SK-N-SH treated with all-trans-retinoic acid at 6 μM for 48 hours (cell line): ENCODE results near the gene CDX1.
A peak's percentile ranks its signal among the peaks of the same experiment; 100 is the strongest.

Experiments
- ATAC-seq: fragments of 200-7000 bp; cut with Tn5 transposase; 3 replicates; pipeline ENCODE4 v1.9.1; 2020; ENCODE audit warnings: mild to moderate bottlenecking, moderate library complexity
- ARNTL ChIP-seq: fragments of 450-650 bp; formaldehyde crosslinking; IDR thresholded peaks from 2 replicates; pipeline ENCODE4 v1.5.0; 2020; ENCODE audit warnings: low read depth, mild to moderate bottlenecking, moderate library complexity, borderline replicate concordance
- BACH2 ChIP-seq: fragments of 250-450 bp; sonication (Bioruptor Pico); IDR thresholded peaks from 2 replicates; pipeline ENCODE4 v1.9.0; 2021; ENCODE audit warnings: mild to moderate bottlenecking, borderline replicate concordance
- CREB5 ChIP-seq: fragments of 250-450 bp; sonication (Bioruptor Pico); IDR thresholded peaks from 2 replicates; pipeline ENCODE4 v1.5.1; 2020; ENCODE audit warnings: low read depth, mild to moderate bottlenecking, moderate library complexity
- CSDC2 ChIP-seq: fragments of 250-450 bp; sonication (Bioruptor Pico); IDR thresholded peaks from 2 replicates; pipeline ENCODE4 v1.5.0; 2020; ENCODE audit warnings: mild to moderate bottlenecking, moderate library complexity
- CSRNP3 ChIP-seq: fragments of 250-450 bp; sonication (Bioruptor Pico); IDR thresholded peaks from 2 replicates; pipeline ENCODE4 v1.5.1; 2021; ENCODE audit warnings: mild to moderate bottlenecking, moderate library complexity
- ESRRG ChIP-seq: fragments of 250-450 bp; sonication (Bioruptor Pico); IDR thresholded peaks from 2 replicates; pipeline ENCODE4 v1.6.1; 2021; ENCODE audit warnings: mild to moderate bottlenecking
- GLIS3 ChIP-seq: fragments of 250-450 bp; sonication (Bioruptor Pico); IDR thresholded peaks from 2 replicates; pipeline ENCODE4 v1.5.0; 2020; ENCODE audit warnings: mild to moderate bottlenecking, moderate library complexity
- OSR1 ChIP-seq: fragments of 250-450 bp; sonication (Bioruptor Pico); IDR thresholded peaks from 2 replicates; pipeline ENCODE4 v1.8.0; 2022; ENCODE audit warnings: moderate library complexity, mild to moderate bottlenecking, inconsistent platforms
- PATZ1 ChIP-seq: fragments of 250-450 bp; sonication (Bioruptor Pico); IDR thresholded peaks from 2 replicates; pipeline ENCODE4 v1.8.0; 2020; ENCODE audit warnings: mild to moderate bottlenecking, moderate library complexity, borderline replicate concordance
- PPARA ChIP-seq: fragments of 250-450 bp; sonication (Bioruptor Pico); IDR thresholded peaks from 2 replicates; pipeline ENCODE4 v1.5.0; 2020; ENCODE audit warnings: mild to moderate bottlenecking, borderline replicate concordance
- RARB ChIP-seq: fragments of 250-450 bp; sonication (Bioruptor Pico); IDR thresholded peaks from 2 replicates; pipeline ENCODE4 v1.8.0; 2021; ENCODE audit warnings: mild to moderate bottlenecking, moderate library complexity
- SNAI2 ChIP-seq: fragments of 250-450 bp; sonication (Bioruptor Pico); IDR thresholded peaks from 2 replicates; pipeline ENCODE4 v1.5.0; 2020; ENCODE audit warnings: mild to moderate bottlenecking, moderate library complexity
- TCF4 ChIP-seq: fragments of 250-450 bp; sonication (Bioruptor Pico); IDR thresholded peaks from 2 replicates; pipeline ENCODE4 v1.8.0; 2021; ENCODE audit warnings: mild to moderate bottlenecking, moderate library complexity, borderline replicate concordance
- TOX ChIP-seq: fragments of 250-450 bp; sonication (Bioruptor Pico); IDR thresholded peaks from 2 replicates; pipeline ENCODE4 v1.8.0; 2021; ENCODE audit warnings: mild to moderate bottlenecking, moderate library complexity, borderline replicate concordance
- TSHZ2 ChIP-seq: fragments of 250-450 bp; sonication (Bioruptor Pico); IDR thresholded peaks from 2 replicates; pipeline ENCODE4 v1.5.0; 2020; ENCODE audit warnings: mild to moderate bottlenecking, moderate library complexity
- ZC3H10 ChIP-seq: fragments of 250-450 bp; sonication (Bioruptor Pico); IDR thresholded peaks from 2 replicates; pipeline ENCODE4 v1.5.1; 2021; ENCODE audit warnings: mild to moderate bottlenecking, moderate library complexity
- ZFP3 ChIP-seq: fragments of 250-450 bp; sonication (Bioruptor Pico); IDR thresholded peaks from 2 replicates; pipeline ENCODE4 v1.5.0; 2020; ENCODE audit warnings: mild to moderate bottlenecking, moderate library complexity
- ZFP30 ChIP-seq: fragments of 450-650 bp; formaldehyde crosslinking; IDR thresholded peaks from 2 replicates; pipeline ENCODE4 v1.5.0; 2022; ENCODE audit warnings: mild to moderate bottlenecking, moderate library complexity
- ZNF565 ChIP-seq: fragments of 450-650 bp; formaldehyde crosslinking; conservative IDR thresholded peaks from 2 replicates; pipeline ENCODE4 v1.5.0; 2020; ENCODE audit warnings: low read depth, mild to moderate bottlenecking, moderate library complexity
- ZNF70 ChIP-seq: fragments of 450-650 bp; formaldehyde crosslinking; IDR thresholded peaks from 2 replicates; pipeline ENCODE4 v1.5.0; 2020; ENCODE audit warnings: mild to moderate bottlenecking, moderate library complexity
- ZNF8 ChIP-seq: fragments of 450-650 bp; formaldehyde crosslinking; IDR thresholded peaks from 2 replicates; pipeline ENCODE4 v1.5.0; 2020; ENCODE audit warnings: mild to moderate bottlenecking, moderate library complexity

The CDX1 gene

GRCh38 chr5:150121448-150122157 lies 45.0 kb upstream of the CDX1 start:
- no peak for ATAC-seq
- TF ChIP-seq OSR1 (no peak), CSDC2 (CRISPR knock-in tag) (no peak), ESRRG (CRISPR knock-in tag) (no peak), SNAI2 (CRISPR knock-in tag) (no peak), ZNF70 (no peak), ZFP30 (no peak), TSHZ2 (CRISPR knock-in tag) (no peak), PATZ1 (CRISPR knock-in tag) (no peak), GLIS3 (CRISPR knock-in tag) (no peak), TCF4 (no peak)

GRCh38 chr5:150122158-150122510 lies 44.4 kb upstream of the CDX1 start:
- ATAC-seq = peak; percentile 50
- no peak for TF ChIP-seq CSDC2 (CRISPR knock-in tag)
- TF ChIP-seq PATZ1 (CRISPR knock-in tag) = no peak
- no peak for TF ChIP-seq PPARA
- no peak for TF ChIP-seq ARNTL
- TF ChIP-seq ZNF8 (CRISPR knock-in tag) = no peak
- TF ChIP-seq CREB5 (CRISPR knock-in tag) = no peak
- no peak for TF ChIP-seq GLIS3 (CRISPR knock-in tag)
- TF ChIP-seq ZNF70 = no peak
- TF ChIP-seq ZC3H10 (CRISPR knock-in tag) = no peak
- TF ChIP-seq TOX (CRISPR knock-in tag) = no peak
- no peak for TF ChIP-seq ZNF565
- no peak for TF ChIP-seq ZFP3 (CRISPR knock-in tag)
- no peak for TF ChIP-seq CSRNP3 (CRISPR knock-in tag)
- TF ChIP-seq TSHZ2 (CRISPR knock-in tag) = no peak
- TF ChIP-seq SNAI2 (CRISPR knock-in tag) = no peak
- no peak for TF ChIP-seq OSR1
- TF ChIP-seq ESRRG (CRISPR knock-in tag) = no peak
- TF ChIP-seq RARB (CRISPR knock-in tag) = no peak
- no peak for TF ChIP-seq BACH2 (CRISPR knock-in tag)
- TF ChIP-seq, all 23 proteins: peak for 0
